ENCODE results near the gene C17orf78.
A peak's percentile ranks its signal among the peaks of the same experiment; 100 is the strongest.

Gene C17orf78

GRCh38 chr17:37358098-37358829 lies 17.5 kb upstream of the C17orf78 start:
- H3K4me3 ChIP-seq (ENCODE audit: low read length): peak overlapping the region; percentile 80
- DNase-seq (ENCODE audit: low read depth): peak; percentile 12
- TF ChIP-seq CTCF (conservative IDR thresholded peaks at IDR 0.05; ENCODE audit: low read length): no peak

- peak; percentile 87 for DNase-seq (ENCODE audit: low read depth)
- H3K4me3 ChIP-seq (ENCODE audit: low read length): peak overlapping the region; percentile 80
- no peak for TF ChIP-seq CTCF (conservative IDR thresholded peaks at IDR 0.05; ENCODE audit: low read length)
Observed at GRCh38 chr17:37358830-37359681, 16.7 kb upstream of the C17orf78 start.

GRCh38 chr17:37359682-37360188 lies 16.1 kb upstream of the C17orf78 start:
- no peak for TF ChIP-seq CTCF (conservative IDR thresholded peaks at IDR 0.05; ENCODE audit: low read length)
- H3K4me3 ChIP-seq (ENCODE audit: low read length): peak overlapping the region; percentile 80
- DNase-seq (ENCODE audit: low read depth): peak; percentile 37

GRCh38 chr17:37360632-37361031 lies 15.2 kb upstream of the C17orf78 start:
- DNase-seq (ENCODE audit: low read depth): peak; percentile 6
- no peak overlapping the region for H3K4me3 ChIP-seq (ENCODE audit: low read length)
- no peak for TF ChIP-seq CTCF (conservative IDR thresholded peaks at IDR 0.05; ENCODE audit: low read length)

GRCh38 chr17:37361543-37361942 lies 14.2 kb upstream of the C17orf78 start:
- no peak for TF ChIP-seq CTCF (conservative IDR thresholded peaks at IDR 0.05; ENCODE audit: low read length)
- H3K4me3 ChIP-seq (ENCODE audit: low read length): no peak overlapping the region
- no peak for DNase-seq (ENCODE audit: low read depth)

- DNase-seq (ENCODE audit: low read depth): no peak
- no peak overlapping the region for H3K4me3 ChIP-seq (ENCODE audit: low read length)
- TF ChIP-seq CTCF (conservative IDR thresholded peaks at IDR 0.05; ENCODE audit: low read length): no peak
Observed at GRCh38 chr17:37365589-37365988, 10.2 kb upstream of the C17orf78 start.
